K562 (cell line): ENCODE data around the gene FANCD2. TPM values are rescaled to one million over a fixed set of nuclear protein-coding genes. Genes with fewer than 3 reads are reported as not detected.
A peak's percentile ranks its signal among the peaks of the same experiment; 100 is the strongest.

ENCODE experiments used
- FOXJ3 ChIP-seq: sonication (generic); formaldehyde crosslinking; IDR thresholded peaks from 2 replicates; pipeline ENCODE4 v1.4.0; 2020; ENCODE audit warnings: mild to moderate bottlenecking, missing genetic modification reagents
- HDGF ChIP-seq: fragments of 450-650 bp; IDR thresholded peaks from 2 replicates; pipeline ENCODE4 v1.6.1; 2016
- HLTF ChIP-seq: fragments of 450-650 bp; IDR thresholded peaks from 2 replicates; pipeline ENCODE4 v1.6.1; 2016
- HNRNPLL ChIP-seq: fragments of 200-400 bp; formaldehyde crosslinking; IDR thresholded peaks from 2 replicates; pipeline ENCODE4 v1.6.1; 2017; ENCODE audit warnings: low read length, low read depth, mild to moderate bottlenecking; ENCODE audit not compliant: poor library complexity, severe bottlenecking
- MTA3 ChIP-seq: fragments of 450-650 bp; formaldehyde crosslinking; IDR thresholded peaks from 2 replicates; pipeline ENCODE4 v1.6.1; 2017; ENCODE audit warnings: mild to moderate bottlenecking, borderline replicate concordance
- PHTF2 ChIP-seq: fragments of 250-450 bp; sonication (Bioruptor Pico); IDR thresholded peaks from 2 replicates; pipeline ENCODE4 v1.5.0; 2021; ENCODE audit warnings: mild to moderate bottlenecking
- RCOR1 ChIP-seq, 2 experiments: IDR thresholded peaks; 2 replicates each; pipeline ENCODE4 v1.6.1; 2012; ENCODE audit warnings: low read depth in 2 of 2, low read length in 2 of 2, borderline replicate concordance in 1 of 2, improper control_type of control experiment in 1 of 2
- SAP30 ChIP-seq: fragments of 200-600 bp; sonication (generic); IDR thresholded peaks from 2 replicates; pipeline ENCODE4 v1.6.1; 2012; ENCODE audit warnings: borderline replicate concordance, low read depth, mild to moderate bottlenecking, moderate library complexity, low read length, control low read depth, inconsistent platforms; ENCODE audit not compliant: insufficient read depth, poor library complexity, severe bottlenecking
- ZNF384 ChIP-seq: IDR thresholded peaks from 2 replicates; pipeline ENCODE4 v1.6.1; 2012; ENCODE audit warnings: low read depth, low read length, improper control_type of control experiment
- ZNF668 ChIP-seq: fragments of 250-450 bp; sonication (Bioruptor Pico); IDR thresholded peaks from 2 replicates; pipeline ENCODE4 v1.8.0; 2022; ENCODE audit warnings: mild to moderate bottlenecking, inconsistent platforms
- ZNF780A ChIP-seq: fragments of 250-450 bp; sonication (Bioruptor Pico); IDR thresholded peaks from 2 replicates; pipeline ENCODE4 v1.5.0; 2021; ENCODE audit warnings: mild to moderate bottlenecking
- polyA plus RNA-seq, 8 experiments: library from polyadenylated mRNA; depleted of rRNA in 4 of 8; stranded (reverse) in 5 of 8; unstranded in 3 of 8; fragments of >200 nt; fragmentation: Nextera tagmentation in 2 of 8; fragmentation: Illumina TruSeq in 1 of 8; extraction: Ambion mirVana in 2 of 8; extraction: Trizol in 1 of 8; gene quantifications; 2 replicates each; pipeline versions ENCODE4 v1.2.1 to v1.2.3, GENCODE V29; 2011 to 2014; ENCODE audit warnings: inconsistent platforms in 1 of 8, missing spikeins in 1 of 8
- total RNA-seq, 7 experiments: library from RNA; depleted of rRNA in 6 of 7; stranded (reverse); fragments of >200 nt in 6 of 7; fragmentation: Illumina TruSeq in 2 of 7; extraction: Trizol in 2 of 7; gene quantifications; 2 replicates each; pipeline versions ENCODE4 v1.2.1 to v1.2.3, GENCODE V29; 2011 to 2021; ENCODE audit warnings: low replicate concordance in 1 of 7
- TF ChIP-seq, protein P1 (sequence below): fragments of 450-650 bp; IDR thresholded peaks from 2 replicates; pipeline ENCODE4 v1.6.1; 2016; ENCODE audit warnings: mild to moderate bottlenecking
- TF ChIP-seq, protein P2 (sequence below): fragments of 450-650 bp; IDR thresholded peaks from 2 replicates; pipeline ENCODE4 v1.6.1; 2016; ENCODE audit warnings: antibody characterized with exemption
- TF ChIP-seq, protein P3 (sequence below), 2 experiments: fragments of 450-650 bp in 1 of 2; IDR thresholded peaks; 2 replicates each; pipeline ENCODE4 v1.6.1; 2011 to 2017; ENCODE audit warnings: low read depth in 2 of 2, antibody characterized with exemption in 1 of 2, borderline replicate concordance in 1 of 2, low read length in 1 of 2, mild to moderate bottlenecking in 1 of 2, mixed read lengths in 1 of 2; ENCODE audit not compliant: control insufficient read depth in 1 of 2
- TF ChIP-seq, protein P4 (sequence below), 2 experiments: IDR thresholded peaks; 2 replicates each; pipeline ENCODE4 v1.6.1; 2012; ENCODE audit warnings: improper control_type of control experiment in 2 of 2, low read depth in 2 of 2, low read length in 2 of 2, borderline replicate concordance in 1 of 2
- TF ChIP-seq, protein P5 (sequence below): fragments of 250-450 bp; sonication (Bioruptor Pico); IDR thresholded peaks from 2 replicates; pipeline ENCODE4 v1.8.0; 2022; ENCODE audit warnings: inconsistent platforms

The FANCD2 gene
- total and polyA plus RNA-seq, 9 of the 15 experiments (the other 6 are each of a cell fraction or from before 2014, with no cell fraction given), result 59.4 to 137 (median 96.1) TPM

DNA sequence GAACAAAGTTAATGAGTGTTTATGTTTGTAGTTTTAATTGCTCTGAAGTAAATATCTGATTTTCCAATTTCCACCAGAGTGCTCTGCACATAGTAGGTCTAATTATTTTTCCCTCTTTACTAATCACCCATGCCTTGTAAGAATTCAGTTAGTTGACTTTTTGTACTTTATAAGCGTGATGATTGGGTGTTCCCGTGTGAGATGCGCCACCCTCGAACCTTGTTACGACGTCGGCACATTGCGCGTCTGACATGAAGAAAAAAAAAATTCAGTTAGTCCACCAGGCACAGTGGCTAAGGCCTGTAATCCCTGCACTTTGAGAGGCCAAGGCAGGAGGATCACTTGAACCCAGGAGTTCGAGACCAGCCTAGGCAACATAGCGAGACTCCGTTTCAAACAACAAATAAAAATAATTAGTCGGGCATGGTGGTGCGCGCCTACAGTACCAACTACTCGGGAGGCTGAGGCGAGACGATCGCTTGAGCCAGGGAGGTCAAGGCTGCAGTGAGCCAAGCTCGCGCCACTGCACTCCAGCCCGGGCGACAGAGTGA is 114.8 kb downstream of the FANCD2 start (continued):
- TF ChIP-seq ZNF780A (CRISPR knock-in tag), result no peak
- no peak for TF ChIP-seq SAP30
- TF ChIP-seq, protein P1, sequence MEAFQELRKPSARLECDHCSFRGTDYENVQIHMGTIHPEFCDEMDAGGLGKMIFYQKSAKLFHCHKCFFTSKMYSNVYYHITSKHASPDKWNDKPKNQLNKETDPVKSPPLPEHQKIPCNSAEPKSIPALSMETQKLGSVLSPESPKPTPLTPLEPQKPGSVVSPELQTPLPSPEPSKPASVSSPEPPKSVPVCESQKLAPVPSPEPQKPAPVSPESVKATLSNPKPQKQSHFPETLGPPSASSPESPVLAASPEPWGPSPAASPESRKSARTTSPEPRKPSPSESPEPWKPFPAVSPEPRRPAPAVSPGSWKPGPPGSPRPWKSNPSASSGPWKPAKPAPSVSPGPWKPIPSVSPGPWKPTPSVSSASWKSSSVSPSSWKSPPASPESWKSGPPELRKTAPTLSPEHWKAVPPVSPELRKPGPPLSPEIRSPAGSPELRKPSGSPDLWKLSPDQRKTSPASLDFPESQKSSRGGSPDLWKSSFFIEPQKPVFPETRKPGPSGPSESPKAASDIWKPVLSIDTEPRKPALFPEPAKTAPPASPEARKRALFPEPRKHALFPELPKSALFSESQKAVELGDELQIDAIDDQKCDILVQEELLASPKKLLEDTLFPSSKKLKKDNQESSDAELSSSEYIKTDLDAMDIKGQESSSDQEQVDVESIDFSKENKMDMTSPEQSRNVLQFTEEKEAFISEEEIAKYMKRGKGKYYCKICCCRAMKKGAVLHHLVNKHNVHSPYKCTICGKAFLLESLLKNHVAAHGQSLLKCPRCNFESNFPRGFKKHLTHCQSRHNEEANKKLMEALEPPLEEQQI, result no peak
- peak; percentile 64 for TF ChIP-seq ZNF384
- TF ChIP-seq, protein P2, sequence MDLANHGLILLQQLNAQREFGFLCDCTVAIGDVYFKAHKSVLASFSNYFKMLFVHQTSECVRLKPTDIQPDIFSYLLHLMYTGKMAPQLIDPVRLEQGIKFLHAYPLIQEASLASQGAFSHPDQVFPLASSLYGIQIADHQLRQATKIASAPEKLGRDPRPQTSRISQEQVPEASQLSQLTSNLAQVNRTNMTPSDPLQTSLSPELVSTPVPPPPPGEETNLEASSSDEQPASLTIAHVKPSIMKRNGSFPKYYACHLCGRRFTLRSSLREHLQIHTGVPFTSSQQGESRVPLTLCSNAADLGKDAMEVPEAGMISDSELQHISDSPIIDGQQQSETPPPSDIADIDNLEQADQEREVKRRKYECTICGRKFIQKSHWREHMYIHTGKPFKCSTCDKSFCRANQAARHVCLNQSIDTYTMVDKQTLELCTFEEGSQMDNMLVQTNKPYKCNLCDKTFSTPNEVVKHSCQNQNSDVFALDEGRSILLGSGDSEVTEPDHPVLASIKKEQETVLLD, result no peak
- TF ChIP-seq, protein P3, sequence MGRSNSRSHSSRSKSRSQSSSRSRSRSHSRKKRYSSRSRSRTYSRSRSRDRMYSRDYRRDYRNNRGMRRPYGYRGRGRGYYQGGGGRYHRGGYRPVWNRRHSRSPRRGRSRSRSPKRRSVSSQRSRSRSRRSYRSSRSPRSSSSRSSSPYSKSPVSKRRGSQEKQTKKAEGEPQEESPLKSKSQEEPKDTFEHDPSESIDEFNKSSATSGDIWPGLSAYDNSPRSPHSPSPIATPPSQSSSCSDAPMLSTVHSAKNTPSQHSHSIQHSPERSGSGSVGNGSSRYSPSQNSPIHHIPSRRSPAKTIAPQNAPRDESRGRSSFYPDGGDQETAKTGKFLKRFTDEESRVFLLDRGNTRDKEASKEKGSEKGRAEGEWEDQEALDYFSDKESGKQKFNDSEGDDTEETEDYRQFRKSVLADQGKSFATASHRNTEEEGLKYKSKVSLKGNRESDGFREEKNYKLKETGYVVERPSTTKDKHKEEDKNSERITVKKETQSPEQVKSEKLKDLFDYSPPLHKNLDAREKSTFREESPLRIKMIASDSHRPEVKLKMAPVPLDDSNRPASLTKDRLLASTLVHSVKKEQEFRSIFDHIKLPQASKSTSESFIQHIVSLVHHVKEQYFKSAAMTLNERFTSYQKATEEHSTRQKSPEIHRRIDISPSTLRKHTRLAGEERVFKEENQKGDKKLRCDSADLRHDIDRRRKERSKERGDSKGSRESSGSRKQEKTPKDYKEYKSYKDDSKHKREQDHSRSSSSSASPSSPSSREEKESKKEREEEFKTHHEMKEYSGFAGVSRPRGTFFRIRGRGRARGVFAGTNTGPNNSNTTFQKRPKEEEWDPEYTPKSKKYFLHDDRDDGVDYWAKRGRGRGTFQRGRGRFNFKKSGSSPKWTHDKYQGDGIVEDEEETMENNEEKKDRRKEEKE (IDR thresholded peaks at IDR 0.05; ENCODE audit: borderline replicate concordance in 1 of 2, control insufficient read depth in 1 of 2, low read depth in 2 of 2, low read length in 1 of 2), result no peak
- peak; percentile 75; the same call in 1 of the 2 replicates for TF ChIP-seq HDGF
- no peak for TF ChIP-seq FOXJ3 (CRISPR knock-in tag)
- TF ChIP-seq, protein P4, sequence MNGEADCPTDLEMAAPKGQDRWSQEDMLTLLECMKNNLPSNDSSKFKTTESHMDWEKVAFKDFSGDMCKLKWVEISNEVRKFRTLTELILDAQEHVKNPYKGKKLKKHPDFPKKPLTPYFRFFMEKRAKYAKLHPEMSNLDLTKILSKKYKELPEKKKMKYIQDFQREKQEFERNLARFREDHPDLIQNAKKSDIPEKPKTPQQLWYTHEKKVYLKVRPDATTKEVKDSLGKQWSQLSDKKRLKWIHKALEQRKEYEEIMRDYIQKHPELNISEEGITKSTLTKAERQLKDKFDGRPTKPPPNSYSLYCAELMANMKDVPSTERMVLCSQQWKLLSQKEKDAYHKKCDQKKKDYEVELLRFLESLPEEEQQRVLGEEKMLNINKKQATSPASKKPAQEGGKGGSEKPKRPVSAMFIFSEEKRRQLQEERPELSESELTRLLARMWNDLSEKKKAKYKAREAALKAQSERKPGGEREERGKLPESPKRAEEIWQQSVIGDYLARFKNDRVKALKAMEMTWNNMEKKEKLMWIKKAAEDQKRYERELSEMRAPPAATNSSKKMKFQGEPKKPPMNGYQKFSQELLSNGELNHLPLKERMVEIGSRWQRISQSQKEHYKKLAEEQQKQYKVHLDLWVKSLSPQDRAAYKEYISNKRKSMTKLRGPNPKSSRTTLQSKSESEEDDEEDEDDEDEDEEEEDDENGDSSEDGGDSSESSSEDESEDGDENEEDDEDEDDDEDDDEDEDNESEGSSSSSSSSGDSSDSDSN (IDR thresholded peaks at IDR 0.05; ENCODE audit: borderline replicate concordance in 1 of 2, low read depth in 2 of 2, low read length in 2 of 2), result no peak
- TF ChIP-seq, protein P5, sequence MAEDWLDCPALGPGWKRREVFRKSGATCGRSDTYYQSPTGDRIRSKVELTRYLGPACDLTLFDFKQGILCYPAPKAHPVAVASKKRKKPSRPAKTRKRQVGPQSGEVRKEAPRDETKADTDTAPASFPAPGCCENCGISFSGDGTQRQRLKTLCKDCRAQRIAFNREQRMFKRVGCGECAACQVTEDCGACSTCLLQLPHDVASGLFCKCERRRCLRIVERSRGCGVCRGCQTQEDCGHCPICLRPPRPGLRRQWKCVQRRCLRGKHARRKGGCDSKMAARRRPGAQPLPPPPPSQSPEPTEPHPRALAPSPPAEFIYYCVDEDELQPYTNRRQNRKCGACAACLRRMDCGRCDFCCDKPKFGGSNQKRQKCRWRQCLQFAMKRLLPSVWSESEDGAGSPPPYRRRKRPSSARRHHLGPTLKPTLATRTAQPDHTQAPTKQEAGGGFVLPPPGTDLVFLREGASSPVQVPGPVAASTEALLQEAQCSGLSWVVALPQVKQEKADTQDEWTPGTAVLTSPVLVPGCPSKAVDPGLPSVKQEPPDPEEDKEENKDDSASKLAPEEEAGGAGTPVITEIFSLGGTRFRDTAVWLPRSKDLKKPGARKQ (CRISPR knock-in tag), result peak; percentile 96
- TF ChIP-seq RCOR1 (IDR thresholded peaks at IDR 0.05; ENCODE audit: borderline replicate concordance in 1 of 2, low read depth in 2 of 2, low read length in 2 of 2), result no peak
- no peak for TF ChIP-seq ZNF668 (CRISPR knock-in tag)
- no peak for TF ChIP-seq PHTF2 (CRISPR knock-in tag)
- no peak for TF ChIP-seq MTA3
- no peak for TF ChIP-seq HNRNPLL
- 0 out of 2 replicates have a peak, but pooled peaks have one; percentile 28 for TF ChIP-seq HLTF
